Measurements from ENCODE around the gene NDUFB10.
"Not testable (repeated sequence)": the region's sequence is repeated elsewhere in the genome, so short reads cannot be mapped to it uniquely, and the experiment has no call there.

The NDUFB10 gene

DNA sequence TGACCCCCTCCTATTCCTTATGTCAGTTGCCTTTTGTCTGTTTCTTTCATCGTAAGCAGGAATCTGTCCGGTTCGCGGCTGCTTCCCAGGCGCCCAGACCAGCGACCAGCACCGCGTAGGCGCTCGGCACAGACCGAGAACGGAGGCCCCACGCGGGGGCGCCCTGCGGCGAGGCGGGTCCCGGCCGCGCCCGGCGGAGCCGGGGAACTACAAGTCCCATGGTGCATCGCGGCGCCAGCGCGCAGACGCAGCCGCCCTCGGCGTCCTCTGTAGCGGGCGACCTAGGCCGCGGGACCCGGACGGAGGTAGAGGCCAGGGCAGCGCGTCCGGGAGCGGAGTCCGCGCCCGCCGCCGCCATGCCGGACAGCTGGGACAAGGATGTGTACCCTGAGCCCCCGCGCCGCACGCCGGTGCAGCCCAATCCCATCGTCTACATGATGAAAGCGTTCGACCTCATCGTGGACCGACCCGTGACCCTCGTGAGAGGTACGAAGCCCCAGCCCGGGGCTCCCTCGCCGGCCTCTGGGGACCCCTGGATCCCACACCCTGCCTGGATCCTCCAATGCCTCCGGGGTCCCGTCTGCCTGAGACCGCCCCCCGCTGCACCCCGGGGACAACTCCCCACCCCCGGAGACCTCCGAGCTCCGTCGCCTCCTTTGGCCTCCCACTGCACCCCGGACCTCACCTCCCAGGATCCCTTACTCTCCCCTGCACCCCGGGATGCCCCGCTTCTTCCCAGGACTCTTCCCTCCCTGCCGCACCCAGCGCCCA, at the start of gene NDUFB10:
TSS of gene NDUFB10 (plus strand) at position 270 of the 771 bp plus-strand sequence. CDS start at position 357, 87 bp downstream.
- intact Hi-C loops (cut with DNase I) = loop anchor here (5.0 kb wide), 1 partner anchor 187 kb away; the partner anchor contains the start of genes EME2, MRPS34 and NME3
- peak; percentile 88 to 99 (median 92) for DNase-seq

DNA sequence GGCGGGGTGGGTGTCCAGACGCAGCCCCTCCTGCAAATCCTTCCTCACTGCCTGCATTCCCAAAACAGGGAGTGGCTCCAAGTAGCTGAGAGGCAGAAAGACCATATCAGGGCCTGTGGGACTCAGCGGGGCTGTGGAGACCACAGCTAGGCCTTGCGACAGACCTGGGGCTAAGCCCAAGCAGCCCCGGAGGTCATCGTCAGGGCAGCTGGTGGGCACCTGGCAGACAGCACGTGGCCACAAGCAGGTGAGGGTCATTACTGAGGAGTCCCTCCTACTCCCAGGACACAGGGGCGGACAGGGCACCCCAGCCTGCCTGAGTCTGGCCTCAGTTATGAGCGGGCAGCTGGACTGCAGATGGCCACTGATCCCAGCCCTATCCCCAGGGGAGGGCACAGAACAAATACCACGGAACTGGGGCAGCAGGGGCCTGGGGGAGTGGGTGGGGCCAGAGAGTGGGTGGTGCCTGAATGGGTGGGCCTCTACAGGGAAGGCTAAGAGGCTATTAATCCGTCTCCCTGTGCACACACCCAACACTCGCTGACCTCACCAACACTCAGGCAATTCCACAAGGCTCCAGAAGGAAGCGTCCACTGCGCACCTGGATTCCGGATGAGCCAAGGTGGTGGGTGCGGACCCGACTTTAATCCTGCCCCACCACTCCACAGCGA, 49.6 kb upstream of the NDUFB10 start:
- intact Hi-C loops (cut with DNase I) = no loop called here

DNA sequence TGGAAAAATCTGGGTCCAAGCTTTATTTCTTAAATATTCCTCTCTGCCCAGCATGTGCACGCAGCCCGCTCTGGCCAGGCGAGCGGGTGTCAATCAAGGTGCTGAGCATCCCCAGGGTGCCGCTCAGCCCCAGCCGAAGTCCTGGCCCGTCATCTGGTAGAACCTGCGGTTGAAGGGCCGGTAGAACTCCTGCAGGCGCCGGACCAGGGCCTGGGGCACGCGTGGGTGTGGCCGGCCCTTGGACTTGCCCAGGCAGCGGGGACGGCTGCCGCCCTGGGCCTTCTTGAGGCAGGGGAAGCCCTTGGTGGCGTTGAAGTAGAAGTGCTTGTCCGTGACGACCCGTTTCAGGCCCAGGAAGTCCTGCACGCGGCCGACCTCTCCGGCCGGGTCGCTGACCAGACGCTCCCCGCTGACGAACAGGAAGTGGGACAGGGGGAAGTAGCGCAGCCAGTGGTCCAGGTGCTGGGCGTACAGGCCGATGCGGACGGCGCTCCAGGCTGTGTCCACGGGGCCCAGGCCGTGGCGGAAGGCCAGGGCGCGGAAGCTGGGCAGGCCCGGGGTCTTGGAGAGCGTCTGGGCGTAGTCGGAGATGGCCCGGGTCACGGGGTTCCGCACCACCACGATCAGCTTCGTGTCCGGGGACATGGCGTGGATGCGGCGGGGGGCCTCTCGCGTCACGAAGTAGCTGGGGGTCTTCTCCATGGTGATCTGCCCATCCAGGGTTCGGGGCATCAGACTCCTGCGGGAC, 47.7 kb upstream of the NDUFB10 start:
- no peak for DNase-seq
- intact Hi-C loops (cut with DNase I) = no loop called here

More for the DNA sequence above, 49.6 kb upstream of the NDUFB10 start:
- no peak for DNase-seq

DNA sequence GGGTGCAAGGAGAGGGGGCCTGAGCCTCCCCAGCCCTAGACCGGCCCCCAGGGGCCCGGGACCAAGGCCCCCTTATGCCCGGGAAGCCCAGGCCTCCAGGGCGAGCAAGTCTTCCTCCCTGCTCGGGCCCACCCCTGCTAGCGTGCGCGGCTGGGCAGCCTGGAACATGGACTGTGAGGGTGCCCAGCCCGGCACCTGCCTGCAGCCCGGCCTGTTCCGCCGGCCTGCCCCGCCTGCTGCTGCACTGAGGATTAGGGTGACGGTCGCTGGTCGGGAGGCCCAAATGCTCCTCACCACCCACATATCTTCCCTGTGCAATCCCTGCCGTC, 47.2 kb upstream of the NDUFB10 start:
- no peak for DNase-seq
- intact Hi-C loops (cut with DNase I) = no loop called here

DNA sequence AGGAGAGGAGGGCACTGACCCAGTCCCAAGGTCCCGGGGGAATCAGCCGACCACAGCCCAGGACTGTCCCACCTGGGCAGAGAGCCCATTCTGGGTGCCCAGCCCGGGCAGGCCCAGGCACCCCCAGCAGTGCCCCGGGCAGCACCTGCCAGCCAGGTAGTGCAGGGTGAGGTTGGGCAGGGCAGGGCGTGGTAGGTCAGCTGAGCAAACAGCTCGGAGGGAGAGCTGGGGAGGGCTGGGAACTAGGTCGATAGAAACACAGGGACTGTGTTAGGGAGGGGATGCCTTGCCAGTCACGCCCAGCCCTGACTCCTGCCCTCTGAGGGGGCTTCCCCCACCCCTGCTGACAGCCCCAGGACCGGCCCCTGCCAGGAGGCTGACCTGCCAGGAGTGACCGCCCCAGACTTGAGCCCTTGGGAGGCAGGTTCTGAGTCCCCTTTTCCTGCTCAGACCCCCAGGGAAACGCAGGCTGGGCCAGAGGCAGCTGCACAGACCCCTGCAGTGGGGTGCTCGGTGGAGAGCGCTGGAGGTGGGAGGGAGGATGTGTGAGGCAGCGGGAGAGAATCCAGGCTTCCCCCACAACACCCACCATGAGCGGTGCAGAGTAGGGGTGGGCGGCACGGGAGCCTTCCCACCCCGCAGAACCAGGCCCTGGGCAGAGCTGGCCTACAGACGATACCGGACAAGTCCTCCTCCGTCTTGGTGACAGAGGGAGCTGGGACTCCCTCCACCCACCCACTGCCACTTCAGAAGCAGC, 45.8 kb upstream of the NDUFB10 start:
- no peak for DNase-seq
- intact Hi-C loops (cut with DNase I) = no loop called here

DNA sequence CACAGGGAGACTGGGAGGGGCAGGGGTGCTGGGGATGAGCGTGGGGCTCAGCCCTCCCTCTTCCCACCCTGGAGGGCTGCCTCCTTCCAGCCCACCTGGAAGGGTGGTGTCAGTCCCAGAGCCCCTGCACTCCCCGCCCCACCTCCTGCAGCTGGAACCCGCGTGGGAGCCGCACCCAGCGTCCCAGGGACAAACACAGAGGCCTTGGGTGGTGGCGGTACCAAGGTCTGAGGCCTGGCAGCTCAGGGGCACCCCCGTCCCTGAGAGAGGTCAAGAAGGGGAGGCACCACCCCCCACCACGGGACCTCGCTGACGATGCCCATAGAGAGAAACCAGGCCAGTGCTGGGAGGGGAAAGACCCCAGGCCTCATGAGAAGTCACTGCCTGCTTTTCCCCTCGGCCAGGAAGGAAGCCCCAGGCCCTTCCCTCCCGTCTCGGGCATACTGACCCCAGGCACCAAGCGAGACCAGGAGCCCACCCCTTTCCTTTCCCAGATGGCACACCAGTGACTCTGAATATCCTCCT, 45.2 kb upstream of the NDUFB10 start:
- intact Hi-C loops (cut with DNase I) = no loop called here
- no peak for DNase-seq

DNA sequence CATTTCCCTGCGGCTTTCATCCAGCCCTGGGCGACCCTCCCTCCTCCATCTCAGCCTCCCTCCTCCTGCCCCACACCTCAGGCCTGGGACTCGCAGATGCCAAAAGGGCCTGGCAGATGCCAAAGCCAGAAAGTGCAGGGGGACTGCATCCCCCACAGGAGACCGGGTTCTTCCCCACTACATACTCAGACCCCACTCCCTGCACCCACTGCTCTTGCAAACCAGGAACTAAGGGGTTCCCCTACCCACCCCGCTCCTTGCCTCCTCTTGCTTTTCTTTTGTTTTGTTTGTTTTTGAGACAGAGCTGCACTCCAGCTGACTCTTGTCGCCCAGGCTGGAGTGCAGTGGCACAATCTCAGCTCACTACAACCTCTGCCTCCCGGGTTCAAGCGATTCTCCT, 44.4 kb upstream of the NDUFB10 start:
- intact Hi-C loops (cut with DNase I) = no loop called here

DNA sequence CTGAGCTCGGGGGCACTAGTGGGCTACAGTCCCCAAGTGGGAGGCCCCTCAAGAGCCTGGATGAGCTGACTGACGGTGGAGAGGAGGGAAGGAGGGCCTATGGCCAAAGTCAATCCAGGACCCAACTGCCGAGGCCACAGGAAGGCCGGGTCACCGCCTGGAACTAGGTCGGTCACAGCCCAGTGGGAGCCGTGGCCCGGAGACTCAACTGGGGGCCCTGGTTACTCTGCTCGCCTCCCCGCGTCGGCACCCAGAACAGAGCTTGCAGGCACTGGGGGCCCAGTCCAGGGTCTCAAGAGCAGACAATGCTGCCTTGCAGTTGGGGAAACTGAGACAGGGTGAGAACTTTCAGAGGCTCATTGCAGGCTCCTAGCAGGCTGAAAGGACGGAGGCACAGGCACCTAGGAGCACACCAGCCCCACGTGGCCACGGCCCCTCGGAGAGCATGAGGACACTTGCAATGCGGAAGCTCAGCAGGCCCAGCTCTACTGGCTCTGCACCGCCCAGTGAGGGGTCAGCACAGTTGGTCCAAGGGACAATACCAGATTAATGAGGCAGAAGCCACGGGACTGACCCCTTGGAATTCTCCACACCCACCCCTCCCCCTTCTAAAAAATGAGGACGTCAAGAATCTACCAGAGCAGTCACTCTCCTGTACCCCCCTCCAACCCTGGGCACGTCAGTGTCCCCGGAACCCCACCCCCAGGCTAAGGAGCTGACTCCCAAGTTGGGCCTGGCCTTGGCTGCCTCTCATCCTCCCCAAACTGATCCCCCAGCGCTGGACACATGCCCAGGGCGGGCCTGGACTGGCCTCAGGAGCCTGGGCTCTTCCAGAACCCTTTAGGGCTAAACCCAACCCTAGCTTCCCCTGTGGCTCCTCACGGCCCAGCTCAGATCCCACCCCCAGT, 43.4 kb upstream of the NDUFB10 start:
- no peak for DNase-seq
- intact Hi-C loops (cut with DNase I) = no loop called here

More for the DNA sequence above, 44.4 kb upstream of the NDUFB10 start:
- DNase-seq = no peak

DNA sequence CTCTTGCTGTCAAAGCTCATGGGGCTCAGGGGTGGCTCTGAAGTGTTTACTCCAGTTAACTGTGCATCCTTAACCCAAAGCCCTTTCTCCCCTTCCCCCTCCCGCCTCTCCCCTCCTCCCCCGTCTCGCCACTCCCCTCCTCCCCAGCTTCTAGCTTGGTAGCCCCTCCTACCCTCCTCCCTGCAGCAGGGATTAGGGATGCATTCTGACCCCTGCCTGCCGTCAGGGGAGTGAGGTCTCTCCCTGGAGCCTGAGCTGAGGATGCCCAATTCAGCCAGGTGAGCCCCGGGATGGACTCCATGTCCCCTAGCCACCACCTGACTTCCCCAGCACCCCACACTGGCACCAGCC, 42.7 kb upstream of the NDUFB10 start:
- DNase-seq = no peak
- intact Hi-C loops (cut with DNase I) = no loop called here

DNA sequence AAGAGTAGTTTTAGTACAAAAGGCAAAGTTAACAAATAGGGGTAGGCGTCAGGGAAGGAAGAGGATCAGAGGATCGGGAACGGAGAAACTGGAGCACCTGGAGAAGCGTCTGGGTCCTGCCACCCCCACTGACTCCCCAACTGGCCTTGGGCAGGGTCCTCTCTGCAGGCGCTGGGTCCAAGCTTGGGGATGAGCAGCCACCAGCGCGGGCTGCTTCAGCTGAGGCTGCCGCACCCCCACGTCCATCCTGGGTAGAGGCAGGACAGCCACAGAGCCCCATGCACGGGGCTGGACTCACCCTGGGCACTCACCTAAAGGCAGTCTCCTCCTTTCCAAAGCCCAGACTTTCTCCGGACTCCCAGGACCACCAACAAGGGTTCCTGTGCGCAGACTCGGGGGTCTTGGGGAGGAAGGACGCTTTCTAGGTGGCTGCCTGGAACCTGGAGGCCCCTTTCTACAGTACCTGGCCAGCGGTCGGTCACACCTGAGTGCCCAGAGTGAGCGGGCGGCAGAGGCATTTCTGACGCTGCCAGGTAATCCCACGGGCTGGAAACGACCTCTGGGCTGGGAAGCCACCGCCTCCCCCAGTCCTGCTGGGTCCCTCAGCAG, 42.2 kb upstream of the NDUFB10 start:
- intact Hi-C loops (cut with DNase I) = no loop called here
- DNase-seq = no peak

DNA sequence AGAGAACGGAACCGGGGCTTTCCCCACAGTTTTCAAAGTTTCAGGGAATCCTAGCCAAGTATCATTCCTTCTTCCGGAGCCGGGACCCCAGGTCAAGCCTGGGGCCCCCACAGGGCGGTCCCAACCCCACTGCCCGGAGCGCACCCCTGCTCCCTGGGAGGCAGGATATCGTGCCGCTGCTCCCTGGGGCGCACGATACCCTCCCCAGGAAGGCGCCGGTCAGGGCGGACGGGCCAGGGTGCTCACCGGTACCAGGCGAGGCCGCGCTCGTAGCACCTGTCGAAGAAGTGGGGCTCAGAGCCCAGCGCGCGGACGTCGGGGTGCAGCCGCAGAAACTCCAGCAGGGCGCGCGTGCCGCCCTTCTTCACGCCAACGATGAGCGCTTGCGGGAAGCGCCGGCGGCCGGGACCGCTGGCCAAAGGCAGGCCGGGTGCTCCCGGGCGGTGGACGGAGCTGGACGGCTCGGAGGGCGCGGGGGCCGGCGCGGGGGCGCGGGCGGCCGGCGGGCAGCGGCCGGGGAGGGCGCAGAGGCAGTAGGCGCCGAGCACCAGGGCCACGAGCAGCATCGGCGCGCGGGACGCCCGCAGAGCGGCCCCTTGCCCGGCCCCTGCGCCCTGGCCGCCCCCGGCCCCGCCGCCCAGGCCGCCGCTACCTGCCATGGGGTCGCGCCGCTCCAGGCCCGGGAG, 41.5 kb upstream of the NDUFB10 start:
- intact Hi-C loops (cut with DNase I) = no loop called here
- DNase-seq = no peak

DNA sequence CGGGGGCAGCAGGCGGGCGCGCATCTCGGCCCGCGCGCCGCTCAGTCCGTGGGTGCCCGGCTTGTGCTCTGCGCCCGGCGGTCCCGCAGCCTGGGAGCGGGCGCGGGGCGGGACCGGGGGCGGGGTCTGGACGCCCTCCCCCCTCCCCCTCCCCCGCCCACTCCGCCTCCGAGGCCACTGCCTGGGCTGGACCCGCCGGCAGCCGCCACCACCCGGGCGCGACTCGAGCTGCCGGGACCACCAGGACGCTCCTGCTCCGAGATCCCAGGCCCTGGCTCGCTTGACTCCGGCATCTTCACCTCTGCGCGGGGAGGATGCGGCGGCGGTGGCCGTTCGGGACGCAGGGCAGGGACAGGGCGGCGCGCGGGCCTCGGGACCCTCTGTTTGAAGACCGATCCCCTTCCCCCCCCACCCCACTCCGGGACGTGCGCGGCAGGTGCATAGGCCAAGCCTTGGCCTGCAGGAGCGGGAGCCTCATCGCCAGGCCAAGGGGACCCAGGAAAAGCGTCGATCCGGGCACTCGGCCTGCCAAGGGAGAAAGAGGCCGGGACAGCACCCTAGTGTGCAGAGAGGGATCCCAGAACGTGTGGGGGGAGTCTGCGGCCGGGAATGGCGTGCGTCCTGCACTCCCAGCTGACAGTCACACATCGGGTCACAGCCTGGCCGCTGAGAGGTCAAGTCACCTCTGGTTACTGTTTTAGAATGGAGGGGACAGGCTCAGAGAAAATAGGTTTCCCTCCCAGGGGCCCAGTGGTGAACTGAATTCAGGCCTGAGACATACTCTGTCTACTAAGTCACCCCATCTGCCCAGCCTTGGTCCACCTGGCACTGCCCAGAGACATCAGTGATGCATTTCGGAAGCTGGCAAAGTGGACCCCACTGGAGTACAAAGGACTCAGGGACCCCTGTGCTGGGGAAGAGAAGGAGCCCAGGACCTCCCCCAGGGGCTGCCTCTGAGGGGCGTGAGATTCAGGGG, 40.7 kb upstream of the NDUFB10 start, which contains the start of gene HS3ST6:
TSS of gene HS3ST6 (minus strand) at position 65 of the 976 bp plus-strand sequence. CDS start 92 bp downstream, outside the sequence.
- intact Hi-C loops (cut with DNase I) = no loop called here
- no peak for DNase-seq

DNA sequence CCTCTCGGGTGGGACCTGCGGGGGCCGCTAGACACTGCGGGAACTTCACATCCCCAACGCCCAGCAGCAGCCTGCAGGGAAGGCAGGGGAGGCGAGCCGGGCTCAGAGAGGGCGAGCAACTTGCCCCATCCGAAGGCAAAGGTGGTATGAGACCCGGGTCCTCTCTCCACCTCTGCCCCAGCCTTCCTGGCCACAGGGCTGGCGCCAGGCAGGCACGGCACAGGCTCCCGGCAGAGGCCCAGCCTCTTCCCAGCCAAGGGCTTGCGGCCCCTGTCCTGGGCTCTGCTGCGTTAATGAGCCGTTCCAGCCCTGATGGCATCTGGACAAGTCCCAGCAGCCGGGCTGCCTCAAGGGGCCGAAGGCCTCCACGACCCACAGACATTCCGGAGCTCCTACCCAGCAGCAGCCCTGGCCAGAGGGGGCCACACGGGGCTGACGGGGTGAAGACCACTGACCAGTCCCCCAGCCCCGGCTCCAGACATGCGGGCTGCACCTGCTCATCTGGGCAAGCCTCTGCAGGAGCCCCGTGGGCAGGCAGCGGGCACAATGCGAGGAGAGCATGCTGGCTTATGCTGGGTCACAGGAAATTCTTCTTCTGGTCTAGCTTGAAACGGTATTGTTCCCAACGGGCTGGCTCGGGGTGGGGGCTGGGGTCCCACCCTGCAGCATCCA, 39.9 kb upstream of the NDUFB10 start:
- DNase-seq = no peak
- intact Hi-C loops (cut with DNase I) = no loop called here

DNA sequence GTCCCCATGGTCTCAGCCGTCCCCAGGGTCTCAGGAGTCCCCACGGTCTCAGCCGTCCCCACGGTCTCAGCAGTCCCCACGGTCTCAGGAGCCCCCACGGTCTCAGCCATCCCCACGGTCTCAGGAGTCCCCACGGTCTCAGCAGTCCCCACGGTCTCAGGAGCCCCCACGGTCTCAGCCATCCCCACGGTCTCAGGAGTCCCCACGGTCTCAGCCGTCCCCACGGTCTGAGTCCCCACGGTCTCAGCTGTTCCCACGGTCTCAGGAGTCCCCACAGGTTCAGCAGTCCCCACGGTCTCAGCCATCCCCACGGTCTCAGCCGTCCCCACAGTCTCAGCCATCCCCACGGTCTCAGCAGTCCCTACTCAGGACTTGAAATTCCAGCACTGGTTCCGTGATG, 39.2 kb upstream of the NDUFB10 start:
- DNase-seq; intact Hi-C loops (cut with DNase I): not testable (repeated sequence)

DNA sequence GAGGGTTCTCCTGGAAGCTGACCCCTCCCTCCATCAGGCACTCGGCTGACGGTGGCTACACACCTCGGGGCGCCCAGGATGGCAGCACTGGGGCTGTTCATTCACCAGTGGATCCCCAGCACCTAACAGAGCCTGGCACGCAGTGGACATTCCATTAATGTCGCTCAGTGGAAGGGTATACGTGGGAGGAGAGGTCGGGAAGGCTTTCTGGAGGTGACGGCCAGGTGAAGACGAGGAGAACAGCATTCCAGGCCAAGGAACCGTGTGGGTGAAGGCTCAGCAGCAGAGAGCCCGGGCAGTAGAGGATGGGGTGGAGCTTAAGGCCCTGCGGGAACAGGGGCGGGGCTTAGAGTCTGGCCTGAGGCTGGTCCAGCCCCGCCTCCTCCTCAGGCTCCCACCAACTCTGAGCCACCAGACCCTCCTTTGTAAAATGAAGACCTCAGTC, 38.6 kb upstream of the NDUFB10 start:
- no peak for DNase-seq
- intact Hi-C loops (cut with DNase I) = no loop called here

DNA sequence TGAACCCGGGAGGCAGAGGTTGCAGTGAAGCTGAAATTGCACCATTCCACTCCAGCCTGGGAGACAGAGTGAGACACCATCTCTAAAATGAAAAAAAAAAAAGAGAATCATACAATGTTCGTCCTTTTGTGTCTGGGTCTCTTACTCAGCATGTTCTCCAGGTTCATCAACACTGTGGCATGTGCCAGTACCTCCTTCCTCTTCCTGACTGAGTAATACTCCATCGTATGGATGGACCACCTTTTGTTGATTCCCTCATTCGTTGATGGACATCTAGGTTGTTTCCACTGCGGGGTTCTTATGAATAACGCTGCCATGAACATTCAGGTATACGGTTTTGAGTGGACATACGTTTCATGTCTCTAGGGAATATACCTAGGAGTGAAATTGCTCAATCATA, 37.0 kb upstream of the NDUFB10 start:
- DNase-seq = no peak
- intact Hi-C loops (cut with DNase I) = no loop called here
